ENCODE data around the gene RAD9B.
"Not testable (repeated sequence)": the region's sequence is repeated elsewhere in the genome, so short reads cannot be mapped to it uniquely, and the experiment has no call there.

The RAD9B gene

DNA sequence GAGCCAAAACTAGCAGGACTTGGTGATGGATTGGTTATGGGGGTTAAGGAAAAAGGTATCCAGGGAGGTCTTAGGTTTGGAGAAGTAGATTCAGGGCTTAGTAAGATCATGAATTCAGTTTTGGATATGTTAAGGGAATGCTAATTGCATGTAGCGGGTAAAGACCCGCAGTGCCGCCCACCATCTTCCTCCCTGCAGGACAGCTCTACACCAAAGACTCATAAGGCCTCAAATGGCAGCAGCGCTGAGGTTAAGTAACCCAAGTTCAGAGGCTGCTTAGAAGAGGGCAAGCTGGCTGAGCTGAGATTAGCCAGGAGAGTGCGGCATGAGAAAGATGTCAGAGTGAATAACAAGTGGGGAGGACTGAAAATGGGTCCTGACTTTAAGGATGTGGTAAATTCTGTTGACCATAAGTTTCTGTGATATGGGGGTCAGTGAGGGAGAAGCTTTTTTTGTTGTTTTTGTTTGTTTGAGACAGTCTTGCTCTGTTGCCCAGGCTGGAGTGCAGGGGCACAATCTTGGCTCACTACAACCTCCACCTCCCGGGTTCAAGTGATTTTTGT lies 26.2 kb downstream of the RAD9B start:
- DNase-seq (ENCODE audit: low spot score): no peak

DNA sequence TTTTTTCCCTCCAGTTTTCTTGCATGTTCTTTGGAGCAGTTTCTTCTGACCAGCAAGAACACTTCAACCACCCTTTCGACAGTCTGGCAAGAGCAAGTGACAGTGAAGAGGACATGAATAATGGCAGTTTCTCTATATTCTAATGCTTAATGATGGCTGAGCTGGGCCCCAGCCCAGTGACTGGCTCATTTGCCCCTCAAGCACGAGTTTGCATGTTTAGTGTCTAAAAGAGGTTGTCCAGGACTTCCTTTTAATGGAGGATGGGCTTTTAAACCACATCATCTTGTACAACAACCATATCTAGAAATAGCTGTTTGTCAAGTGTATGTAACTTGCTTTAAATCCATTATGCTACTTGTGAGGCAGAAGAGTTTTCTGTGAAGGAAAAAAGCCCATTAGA lies 28.4 kb downstream of the RAD9B start:
- DNase-seq (ENCODE audit: low spot score): no peak

DNA sequence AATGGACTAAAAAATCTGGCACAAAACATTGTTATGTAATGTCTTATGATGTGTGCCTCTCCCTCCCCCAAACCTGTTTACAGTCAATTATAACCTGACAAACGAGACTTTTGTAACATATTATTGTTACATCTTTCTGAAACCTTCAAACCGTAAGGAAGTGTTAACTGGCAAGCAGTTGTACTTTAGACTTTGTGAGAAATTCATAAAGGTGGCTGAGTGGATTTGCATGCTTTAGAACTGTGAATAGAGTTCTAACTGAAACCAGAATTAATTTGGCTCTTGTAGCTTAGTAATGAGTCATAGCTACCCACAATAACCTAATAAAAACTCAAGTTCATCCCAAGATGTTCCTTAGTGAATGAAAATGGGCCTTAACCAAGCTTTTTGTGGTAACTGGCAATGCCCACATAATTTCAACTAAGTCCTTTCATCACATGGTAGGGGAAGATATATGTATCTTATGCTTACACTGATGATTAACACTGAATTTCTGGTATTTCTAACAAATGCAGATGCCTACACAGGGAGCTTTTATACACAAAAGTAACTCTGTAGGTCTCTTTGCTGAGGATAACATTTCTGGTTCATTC lies 29.7 kb downstream of the RAD9B start:
- no peak for DNase-seq (ENCODE audit: low spot score)

DNA sequence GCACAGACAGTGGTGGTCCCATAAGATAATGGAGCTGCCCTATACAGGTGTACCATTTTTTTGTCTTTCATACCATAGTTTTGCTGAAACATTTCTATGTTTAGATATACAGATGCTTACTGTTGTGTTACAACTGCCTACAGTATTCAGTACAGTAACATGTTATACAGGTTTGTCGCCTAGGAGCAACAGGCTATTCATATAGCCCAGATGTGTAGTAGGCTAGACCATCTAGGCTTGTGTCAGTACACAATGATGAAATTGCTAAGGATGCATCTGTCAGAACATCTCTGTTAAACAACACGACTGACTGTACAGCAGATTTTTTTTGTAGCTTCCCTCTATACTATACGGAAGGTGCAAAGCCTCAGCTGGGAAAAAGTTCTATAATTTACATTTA lies 30.5 kb downstream of the RAD9B start:
- no peak for DNase-seq (ENCODE audit: low spot score)

DNA sequence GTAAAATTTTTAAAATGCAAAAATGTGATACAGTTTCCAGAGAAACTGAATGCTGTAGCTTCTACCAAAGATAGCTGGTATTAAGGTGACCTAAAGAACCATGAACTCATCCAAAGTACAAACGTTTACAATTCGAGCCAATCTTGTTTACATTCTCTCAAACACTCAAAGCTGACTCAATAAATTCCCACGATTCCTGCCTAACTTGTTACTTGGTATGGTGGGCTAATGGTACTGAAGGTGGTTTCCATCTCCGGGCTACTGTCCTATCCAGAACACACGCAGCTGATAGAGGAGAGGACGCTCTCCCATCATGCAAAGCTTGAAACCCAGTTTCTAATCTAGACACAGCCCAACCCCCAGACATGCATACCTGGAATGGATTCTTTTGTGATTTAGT lies 31.5 kb downstream of the RAD9B start:
- no peak for DNase-seq (ENCODE audit: low spot score)

DNA sequence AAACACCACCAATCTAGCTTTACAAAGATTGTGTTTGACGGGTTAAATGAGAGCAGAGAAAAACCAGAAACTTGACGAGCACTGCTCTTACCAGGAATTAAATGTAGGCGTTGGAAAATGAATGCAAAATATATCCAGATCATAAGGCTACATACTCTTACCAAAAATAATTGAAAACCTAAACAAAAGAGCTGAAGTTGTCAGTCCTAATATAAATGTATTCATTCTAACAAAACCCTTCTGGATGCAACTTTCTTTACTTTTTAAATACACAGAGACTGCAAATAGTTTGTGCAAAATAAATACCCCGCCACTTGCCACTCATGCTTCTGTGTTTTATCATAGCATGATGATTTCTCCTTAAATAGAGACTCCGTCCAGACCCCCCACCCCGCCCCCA lies 32.7 kb downstream of the RAD9B start:
- DNase-seq (ENCODE audit: low spot score): no peak

DNA sequence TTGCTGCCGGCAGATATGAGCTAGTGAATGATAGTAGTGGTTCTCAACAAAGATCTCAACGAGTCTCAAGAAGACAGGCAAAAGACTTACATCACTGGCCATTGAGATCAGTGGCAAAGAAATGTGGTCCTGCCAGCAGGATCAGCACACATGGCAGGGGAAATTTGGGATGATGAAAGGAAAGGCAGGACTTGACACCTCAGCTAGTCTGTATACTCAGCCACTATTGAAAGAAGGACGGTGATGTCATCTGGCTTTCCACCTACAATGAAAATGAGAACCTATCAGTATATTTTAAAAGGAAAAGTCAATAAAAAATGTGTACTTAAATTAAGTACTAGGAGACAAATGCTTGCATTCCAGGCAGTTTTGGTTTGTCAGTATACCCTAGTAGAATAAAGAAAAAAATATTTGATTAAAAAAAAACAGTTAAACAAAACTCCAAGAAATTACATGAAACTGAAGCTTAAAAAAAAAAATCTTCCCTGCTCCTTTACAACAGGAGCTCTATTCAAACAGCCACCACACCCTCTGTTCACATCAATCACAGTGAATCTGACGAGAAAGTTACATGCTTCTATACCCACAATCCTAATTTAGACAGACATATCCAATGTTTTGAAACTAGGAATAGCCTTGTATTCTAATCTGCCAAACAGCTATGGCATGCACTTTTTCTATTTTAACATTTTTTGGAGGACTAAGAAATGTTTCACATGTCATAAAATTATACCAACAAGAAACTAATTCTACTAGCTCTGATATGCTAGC lies 34.9 kb downstream of the RAD9B start:
- DNase-seq (ENCODE audit: low spot score): no peak

DNA sequence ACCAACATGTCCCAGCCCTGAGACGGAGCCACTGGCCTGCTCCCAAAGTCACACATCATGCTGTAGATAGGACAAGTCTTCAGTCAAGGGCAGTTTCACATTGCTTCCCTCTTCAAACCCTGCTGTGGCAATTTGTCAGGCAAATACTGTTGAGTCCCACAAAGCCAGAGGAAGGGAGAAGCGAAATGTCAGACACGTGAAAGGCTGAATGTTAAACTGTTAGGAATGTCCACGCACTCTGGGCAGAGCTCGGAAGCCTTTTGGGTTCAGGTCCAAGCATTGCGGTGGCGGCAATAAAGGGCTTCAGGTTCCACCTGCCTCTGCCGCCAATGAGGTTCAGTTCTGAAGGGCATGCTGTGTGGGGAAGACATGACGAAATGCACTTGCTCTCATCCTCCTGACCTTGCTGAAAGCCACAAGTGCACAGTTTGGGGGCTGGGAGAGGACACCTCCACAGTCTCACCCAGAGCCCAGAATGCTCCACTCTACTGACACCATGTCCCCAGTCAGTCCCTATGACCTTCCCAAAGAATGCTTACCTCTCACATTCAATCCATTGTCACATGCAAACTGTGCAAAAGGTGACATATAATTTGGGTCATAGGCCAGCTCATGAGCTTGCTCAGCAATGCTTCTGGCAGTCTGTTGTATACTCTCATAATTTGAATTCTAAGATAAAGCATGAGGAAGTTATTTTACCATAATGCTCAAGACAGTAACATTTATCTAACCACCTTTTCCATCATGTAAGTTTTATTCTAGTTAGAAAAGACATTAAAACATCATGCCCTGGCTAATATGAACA lies 35.7 kb downstream of the RAD9B start:
- DNase-seq (ENCODE audit: low spot score): no peak

DNA sequence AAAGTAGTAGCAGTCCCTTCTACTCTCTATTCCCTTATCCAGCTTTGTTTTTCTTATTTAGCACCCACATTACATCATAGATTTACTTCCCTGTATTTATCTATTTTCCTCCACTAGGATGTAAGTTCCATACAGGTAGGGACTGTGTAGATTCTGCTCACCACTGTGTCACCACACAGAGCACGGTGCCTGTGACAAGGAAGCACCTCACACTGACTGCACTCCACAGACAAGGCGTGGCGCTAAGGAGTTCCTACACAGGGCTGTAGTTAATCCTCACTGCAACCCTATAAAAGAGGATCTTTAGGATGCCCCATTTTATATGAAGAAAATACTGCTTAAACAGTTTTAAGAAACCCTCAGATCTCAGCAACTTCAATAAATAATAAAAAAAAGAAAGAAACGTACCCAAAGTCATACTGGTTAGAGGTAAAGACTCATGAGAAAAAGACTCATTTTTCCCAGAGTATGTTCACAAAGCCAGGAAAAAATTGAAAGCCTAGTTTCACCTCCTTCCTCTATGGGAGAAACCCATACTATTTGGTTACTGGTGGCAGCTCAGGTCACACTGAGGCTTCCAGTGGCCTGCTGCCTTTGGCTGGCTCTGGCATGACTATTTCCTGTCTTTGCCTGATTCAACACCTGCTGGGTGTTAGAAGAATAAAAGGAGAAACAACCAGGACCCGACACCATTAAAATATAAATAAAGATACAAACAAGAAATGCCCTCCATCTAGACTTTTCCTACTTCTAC lies 36.9 kb downstream of the RAD9B start:
- DNase-seq (ENCODE audit: low spot score): no peak

DNA sequence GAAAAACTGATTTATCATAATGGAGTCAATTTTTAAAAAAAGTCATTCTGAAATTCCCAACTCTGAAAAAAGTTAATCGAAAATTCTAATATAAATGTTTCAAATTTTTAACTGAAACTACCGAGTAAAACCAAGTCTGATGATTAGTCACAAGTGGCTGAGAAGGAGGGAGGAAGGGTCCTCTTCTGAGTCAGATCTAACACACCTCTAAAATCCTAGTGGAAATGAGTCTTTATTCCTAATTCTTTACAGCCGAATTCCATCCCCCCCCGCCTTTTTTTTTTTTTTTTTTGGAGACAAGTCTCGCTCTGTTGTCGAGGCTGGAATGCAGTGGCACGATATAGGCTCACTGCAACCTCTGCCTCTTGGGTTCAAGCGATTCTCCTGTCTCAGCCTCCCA lies 37.9 kb downstream of the RAD9B start:
- DNase-seq (ENCODE audit: low spot score): no peak

DNA sequence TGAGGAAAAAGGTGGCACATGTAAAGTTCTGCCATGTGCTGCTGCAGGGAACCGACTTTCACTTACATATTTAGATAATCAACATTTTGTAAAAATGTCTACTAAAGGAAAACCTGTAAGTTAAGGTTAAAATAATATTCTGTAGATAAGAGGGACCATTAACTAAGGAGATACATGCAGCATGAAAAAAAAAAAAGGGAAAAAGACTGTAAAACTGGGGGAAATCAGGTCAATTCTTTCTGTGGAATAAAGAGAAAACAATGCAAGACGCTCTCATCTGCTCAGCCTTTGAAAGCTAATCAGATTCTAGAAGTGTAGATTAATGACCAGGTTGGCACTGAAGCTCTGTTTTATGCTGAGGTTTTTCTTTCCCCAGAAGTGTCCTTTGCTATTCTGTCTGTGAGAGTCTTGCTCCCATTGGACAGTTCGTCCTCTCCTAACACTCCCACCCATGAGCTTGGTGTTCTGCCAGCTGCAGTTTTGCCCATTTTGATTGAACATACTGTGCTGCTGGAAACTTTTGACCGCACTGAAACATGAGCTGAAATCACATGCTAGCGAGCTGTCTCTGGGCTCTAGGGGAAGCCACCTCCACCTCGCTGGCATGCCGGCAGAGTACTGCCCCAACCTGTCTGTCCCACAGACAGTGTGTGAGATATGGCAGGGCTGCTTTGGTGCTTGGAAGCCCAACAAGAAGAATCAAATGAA lies 41.3 kb downstream of the RAD9B start:
- DNase-seq (ENCODE audit: low spot score): no peak

DNA sequence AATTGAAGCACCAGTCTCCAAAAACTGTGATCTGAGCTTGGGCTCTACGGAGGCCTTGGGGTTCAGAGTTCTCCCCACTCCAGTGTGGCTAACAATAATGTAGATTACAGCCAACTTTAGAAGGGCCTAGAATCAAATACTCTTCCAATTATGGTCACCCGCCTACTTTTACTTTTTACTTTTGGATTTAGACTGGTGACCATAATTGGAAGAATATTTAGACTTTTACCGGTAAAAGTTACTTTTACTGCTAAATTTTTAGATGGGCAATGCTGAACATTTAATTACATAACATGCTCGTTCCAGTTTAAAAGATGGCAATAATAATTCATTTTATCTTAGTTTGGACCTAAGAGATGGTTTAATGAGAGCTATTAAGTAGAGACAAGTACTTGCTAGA lies 41.8 kb downstream of the RAD9B start:
- DNase-seq (ENCODE audit: low spot score): no peak

DNA sequence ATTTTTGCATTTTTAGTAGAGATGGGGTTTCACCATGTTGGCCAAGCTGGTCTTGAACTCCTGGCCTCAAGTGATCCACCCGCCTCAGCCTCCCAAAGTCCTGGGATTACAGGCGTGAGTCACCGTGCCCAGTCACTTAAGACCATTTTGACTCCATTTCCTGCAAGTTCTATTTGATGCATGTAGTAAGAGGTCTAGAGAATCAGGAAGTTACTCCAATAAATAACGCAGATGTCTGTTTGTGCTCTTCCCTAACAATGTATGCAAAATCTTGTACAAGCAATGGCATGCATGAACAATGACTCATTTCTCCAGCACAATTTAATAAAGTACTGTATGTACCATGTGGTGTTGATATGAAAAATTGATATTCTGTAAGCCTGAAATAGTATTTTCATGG lies 43.1 kb downstream of the RAD9B start:
- DNase-seq (ENCODE audit: low spot score): not testable (repeated sequence)

DNA sequence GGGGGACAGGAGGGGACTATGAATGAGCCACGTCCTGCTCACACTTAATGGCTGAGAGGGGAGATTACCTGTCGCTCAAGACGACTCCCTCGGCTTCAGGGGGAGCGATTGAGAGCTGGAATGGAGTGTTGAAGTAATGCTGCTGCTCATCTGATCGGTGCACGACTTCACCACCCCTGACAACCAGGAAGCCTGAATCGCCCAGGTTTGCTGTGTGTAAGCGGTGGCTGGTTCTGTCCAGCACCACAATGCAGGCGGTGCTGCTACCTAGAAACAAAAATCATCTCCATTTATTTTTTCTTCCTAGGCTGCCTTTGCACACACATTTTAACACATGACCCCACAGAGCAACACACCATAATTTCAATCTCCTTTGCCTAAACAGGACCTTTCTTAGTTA lies 43.7 kb downstream of the RAD9B start:
- DNase-seq (ENCODE audit: low spot score): no peak

DNA sequence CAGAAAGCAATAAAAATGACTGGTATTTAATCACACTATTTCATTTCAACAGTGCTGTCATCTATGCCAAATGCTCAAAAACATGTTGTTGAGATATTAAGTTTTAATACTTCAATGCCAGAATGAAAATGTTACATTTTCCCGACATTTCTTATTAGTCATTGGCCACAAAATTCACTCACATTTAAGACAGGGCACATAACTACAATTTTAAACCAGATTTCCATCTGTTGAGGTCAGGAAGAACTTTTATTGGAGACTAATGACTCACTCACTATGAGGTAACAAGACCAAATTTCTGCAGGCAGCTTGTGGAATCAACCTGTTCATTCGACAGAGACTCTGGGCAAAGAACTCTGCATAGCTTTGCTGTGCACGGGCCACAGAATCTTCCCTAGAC lies 44.2 kb downstream of the RAD9B start:
- peak; percentile 60 for DNase-seq (ENCODE audit: low spot score)

DNA sequence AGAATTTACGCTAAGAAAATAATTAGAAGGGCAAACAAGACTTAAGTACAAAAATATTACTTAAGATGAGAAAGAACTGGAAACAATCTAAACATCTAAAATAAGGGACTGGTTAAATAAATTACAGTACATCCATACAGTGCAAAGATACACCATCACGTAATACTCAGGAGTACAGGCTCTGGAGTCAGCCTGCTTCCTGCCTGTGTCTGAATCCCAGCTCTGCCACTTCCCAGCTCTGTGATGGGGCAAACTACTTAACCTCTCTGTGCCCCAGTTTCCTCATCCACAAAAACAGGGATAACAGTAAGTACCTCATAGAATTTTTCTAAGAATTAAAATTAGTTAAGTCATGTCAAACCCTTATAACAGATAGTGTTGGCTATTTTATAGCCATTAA lies 45.0 kb downstream of the RAD9B start:
- DNase-seq (ENCODE audit: low spot score): no peak

DNA sequence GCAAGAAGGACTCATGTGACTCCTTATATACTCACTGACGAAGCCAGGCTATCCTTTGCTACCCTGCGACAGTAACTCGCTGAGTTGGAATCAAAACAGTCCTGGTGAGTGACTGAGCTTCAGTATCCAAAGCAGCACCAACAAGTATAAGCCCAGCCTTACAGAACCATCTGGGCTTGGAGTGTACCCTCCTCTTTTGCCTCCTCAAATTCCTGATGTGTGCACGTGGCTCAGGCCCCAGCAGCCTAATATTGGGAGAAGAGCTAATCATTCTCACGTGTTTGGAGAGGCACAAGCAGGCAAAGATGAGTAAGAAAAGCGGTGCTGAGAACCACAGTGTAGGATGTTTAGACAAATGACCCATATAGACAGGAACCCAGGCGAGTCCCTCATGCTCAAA lies 46.5 kb downstream of the RAD9B start:
- DNase-seq (ENCODE audit: low spot score): no peak

DNA sequence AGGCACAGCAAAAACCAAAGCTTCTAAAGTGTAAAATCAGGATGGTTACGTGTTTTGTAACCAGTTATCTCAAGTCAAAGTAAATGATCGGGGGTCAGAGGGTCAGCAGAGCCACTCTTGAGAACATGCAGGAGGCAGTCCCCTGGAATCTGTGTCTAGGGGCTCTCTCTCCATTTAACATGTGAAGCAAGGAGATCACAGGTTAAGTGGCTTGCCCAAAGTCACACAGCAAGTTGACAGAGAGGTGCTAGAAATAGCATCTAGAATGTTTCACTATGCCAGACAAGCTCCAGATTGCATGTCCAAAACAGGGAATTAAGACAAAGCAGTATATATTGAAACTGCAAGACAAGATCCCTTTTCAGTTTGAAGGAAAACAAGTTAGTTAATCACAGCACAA lies 47.6 kb downstream of the RAD9B start:
- DNase-seq (ENCODE audit: low spot score): no peak

DNA sequence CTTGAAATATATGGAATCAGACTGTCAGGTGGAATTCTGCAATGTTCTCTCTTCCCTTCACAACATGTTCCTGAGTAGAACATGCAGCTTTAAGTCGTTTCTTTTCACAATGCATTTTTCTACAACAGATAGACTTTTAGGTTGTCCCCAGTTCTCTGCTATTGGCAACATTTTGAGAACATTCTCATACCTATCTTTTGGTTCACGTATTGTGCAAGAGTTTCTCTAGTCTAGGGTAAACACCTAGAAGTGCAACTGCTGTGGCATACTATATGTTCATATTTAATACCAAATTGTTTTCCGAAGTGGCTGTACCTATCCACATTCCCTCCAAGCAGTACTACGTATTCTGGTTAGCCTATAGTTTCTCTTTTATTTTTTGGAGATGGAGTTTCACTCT lies 48.9 kb downstream of the RAD9B start:
- DNase-seq (ENCODE audit: low spot score): no peak
